Lower leg skin (tissue), 4 donors: ENCODE measurements around the gene SCAPER. TPM values are rescaled to one million over a fixed set of nuclear protein-coding genes. Genes with fewer than 3 reads are reported as not detected.

Source experiments
- DNase-seq, 2 donors: peaks; one replicate each; pipeline ENCODE4 v3.0.0-alpha.2; 2019; ENCODE audit warnings: low spot score in 2 of 2
- H3K4me3 ChIP-seq: fragments of 200-600 bp; sonication (generic); 2 replicates; pipeline ENCODE4 v1.5.1; 2017; ENCODE audit warnings: mild to moderate bottlenecking, low read depth; ENCODE audit not compliant: poor library complexity, severe bottlenecking
- POLR2A ChIP-seq, 2 donors: fragments of 450-650 bp; IDR thresholded peaks; one replicate each; pipeline ENCODE4 v1.6.1; 2016 to 2017; ENCODE audit warnings: antibody characterized with exemption in 2 of 2, mild to moderate bottlenecking in 1 of 2, moderate library complexity in 1 of 2
- WGBS, 2 donors: methylation state at CpG; one replicate each; pipeline ENCODE4 v1.1.5; 2018; 5-methylcytosine and 5-hydroxymethylcytosine counted together
- intact Hi-C: fragments of 100-400 bp; cut with DNase I; formaldehyde crosslinking; loops from one replicate; pipeline ENCODE4 v1.15.0; 2023; ENCODE audit warnings: low total_unique reads
- total RNA-seq, 4 donors: library from RNA; depleted of rRNA; stranded (reverse); fragments of >200 nt; gene quantifications; one replicate each; pipeline ENCODE4 v1.1.0, GENCODE V29; 2016
- TF ChIP-seq, protein P1 (sequence below), 3 donors: fragments of 450-650 bp; IDR thresholded peaks; one replicate each; pipeline ENCODE4 v1.5.1; 2016; ENCODE audit warnings: antibody characterized with exemption in 3 of 3, mild to moderate bottlenecking in 3 of 3, moderate library complexity in 2 of 3

The SCAPER gene
- total RNA-seq, 4 donors from 2014 or later = 23.8 to 63.2 (median 32.9) TPM

DNA sequence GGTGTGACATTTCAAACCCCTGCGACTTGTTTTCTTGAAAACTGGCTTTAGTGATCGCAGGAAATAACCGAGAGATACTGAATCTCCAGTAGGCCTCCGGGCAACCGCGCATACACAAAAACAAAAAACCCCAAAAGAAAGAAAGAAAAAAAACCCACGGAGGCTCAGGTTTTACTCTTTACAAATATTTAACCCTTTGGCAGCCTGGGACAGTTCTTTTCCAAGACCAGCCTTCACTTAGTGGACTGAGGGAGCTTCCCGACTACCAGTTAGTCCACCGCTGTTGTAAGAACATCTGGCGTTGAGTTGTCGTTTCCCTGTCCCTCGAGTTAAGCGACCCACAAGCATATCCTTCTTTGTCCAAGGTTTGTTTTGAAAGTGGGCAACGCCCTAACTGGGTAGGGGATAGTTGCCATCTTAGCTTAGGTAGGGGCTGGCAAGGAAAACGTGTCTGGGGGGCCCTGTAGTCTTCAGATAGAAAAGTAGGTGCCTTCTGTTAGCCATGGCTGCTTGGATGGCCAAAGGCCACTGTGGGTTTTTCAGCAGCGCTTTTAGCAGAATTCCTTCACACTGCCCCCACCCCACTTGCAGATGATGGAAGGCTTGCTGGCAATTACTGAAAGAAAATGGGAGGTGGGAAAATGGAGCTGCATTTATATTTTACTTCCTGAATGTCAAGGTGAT is 561.7 kb downstream of the SCAPER start:
- intact Hi-C loops = no loop called here
- no peak for DNase-seq
- H3K4me3 ChIP-seq = no peak overlapping the region
- TF ChIP-seq POLR2A (IDR thresholded peaks at IDR 0.05) = no peak
- WGBS, 2 donors = 31 to 40% methylated on average over 16 of the region's 16 CpGs

DNA sequence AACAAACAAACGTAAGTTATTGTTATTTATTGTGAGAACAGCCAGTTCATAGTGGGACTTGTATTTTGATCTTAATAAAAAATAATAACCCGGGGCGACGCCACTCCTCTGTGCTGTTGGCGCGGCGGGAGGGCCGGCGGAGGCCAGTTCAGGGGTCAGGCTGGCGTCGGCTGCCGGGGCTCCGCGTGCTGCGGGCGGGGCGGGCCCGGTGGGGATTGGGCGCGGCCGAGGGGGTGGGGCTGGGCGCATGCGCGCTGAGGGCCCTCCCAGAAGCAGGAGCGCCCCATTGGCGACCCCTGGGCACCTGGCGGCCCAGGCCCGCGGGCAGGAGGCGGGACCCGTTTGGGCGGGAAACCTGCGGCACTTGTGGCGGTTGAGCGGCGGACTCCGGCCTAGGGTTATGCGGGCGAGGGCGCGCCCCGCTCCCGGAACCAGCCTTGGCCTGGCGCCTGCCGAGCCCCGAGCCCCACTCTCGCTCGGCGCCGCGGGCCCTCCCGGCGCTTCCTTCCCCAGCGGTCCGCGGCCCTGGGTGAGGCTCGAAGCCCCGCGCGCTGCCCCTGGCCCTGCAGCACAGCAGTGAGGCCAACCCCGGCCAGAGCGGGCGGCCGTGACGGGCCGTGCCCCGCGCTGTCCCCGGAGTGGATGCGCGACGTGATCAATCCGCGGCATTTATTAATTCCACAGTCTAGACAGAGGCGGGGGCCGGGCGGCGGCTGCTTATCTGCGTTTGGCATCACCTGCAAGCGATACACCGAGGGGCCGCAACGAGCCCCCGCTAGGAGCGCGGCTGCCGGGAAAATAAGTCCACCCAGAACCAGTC is 562.5 kb downstream of the SCAPER start:
- no peak for DNase-seq
- TF ChIP-seq, protein P1, sequence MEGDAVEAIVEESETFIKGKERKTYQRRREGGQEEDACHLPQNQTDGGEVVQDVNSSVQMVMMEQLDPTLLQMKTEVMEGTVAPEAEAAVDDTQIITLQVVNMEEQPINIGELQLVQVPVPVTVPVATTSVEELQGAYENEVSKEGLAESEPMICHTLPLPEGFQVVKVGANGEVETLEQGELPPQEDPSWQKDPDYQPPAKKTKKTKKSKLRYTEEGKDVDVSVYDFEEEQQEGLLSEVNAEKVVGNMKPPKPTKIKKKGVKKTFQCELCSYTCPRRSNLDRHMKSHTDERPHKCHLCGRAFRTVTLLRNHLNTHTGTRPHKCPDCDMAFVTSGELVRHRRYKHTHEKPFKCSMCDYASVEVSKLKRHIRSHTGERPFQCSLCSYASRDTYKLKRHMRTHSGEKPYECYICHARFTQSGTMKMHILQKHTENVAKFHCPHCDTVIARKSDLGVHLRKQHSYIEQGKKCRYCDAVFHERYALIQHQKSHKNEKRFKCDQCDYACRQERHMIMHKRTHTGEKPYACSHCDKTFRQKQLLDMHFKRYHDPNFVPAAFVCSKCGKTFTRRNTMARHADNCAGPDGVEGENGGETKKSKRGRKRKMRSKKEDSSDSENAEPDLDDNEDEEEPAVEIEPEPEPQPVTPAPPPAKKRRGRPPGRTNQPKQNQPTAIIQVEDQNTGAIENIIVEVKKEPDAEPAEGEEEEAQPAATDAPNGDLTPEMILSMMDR (IDR thresholded peaks at IDR 0.05) = no peak
- no peak for TF ChIP-seq POLR2A (IDR thresholded peaks at IDR 0.05)
- intact Hi-C loops = no loop called here
- 6% methylated on average over 38 to 79 of the region's 87 CpGs for WGBS, 2 donors
- no peak overlapping the region for H3K4me3 ChIP-seq

- no peak overlapping the region for H3K4me3 ChIP-seq
- DNase-seq = peak in 1 of 2 donors; percentile 84
- intact Hi-C loops = no loop called here
- 5% methylated on average over 20 of the region's 20 CpGs for WGBS, 2 donors
- no peak for TF ChIP-seq POLR2A (IDR thresholded peaks at IDR 0.05)
- TF ChIP-seq, protein P1 (IDR thresholded peaks at IDR 0.05) = no peak
These were observed 563.1 kb downstream of the SCAPER start for GRCh38 chr15:76342058-76342381.

DNA sequence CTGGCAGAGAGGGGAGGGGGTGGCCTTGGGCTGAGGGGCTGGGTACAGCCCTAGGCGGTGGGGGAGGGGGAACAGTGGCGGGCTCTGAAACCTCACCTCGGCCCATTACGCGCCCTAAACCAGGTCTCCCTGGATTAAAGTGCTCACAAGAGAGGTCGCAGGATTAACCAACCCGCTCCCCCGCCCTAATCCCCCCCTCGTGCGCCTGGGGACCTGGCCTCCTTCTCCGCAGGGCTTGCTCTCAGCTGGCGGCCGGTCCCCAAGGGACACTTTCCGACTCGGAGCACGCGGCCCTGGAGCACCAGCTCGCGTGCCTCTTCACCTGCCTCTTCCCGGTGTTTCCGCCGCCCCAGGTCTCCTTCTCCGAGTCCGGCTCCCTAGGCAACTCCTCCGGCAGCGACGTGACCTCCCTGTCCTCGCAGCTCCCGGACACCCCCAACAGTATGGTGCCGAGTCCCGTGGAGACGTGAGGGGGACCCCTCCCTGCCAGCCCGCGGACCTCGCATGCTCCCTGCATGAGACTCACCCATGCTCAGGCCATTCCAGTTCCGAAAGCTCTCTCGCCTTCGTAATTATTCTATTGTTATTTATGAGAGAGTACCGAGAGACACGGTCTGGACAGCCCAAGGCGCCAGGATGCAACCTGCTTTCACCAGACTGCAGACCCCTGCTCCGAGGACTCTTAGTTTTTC is 563.6 kb downstream of the SCAPER start:
- intact Hi-C loops = no loop called here
- TF ChIP-seq, protein P1 (IDR thresholded peaks at IDR 0.05) = no peak
- TF ChIP-seq POLR2A (IDR thresholded peaks at IDR 0.05) = no peak
- H3K4me3 ChIP-seq = no peak overlapping the region
- WGBS, 2 donors = 1 to 2% methylated on average over 31 to 41 of the region's 42 CpGs
- no peak for DNase-seq

DNA sequence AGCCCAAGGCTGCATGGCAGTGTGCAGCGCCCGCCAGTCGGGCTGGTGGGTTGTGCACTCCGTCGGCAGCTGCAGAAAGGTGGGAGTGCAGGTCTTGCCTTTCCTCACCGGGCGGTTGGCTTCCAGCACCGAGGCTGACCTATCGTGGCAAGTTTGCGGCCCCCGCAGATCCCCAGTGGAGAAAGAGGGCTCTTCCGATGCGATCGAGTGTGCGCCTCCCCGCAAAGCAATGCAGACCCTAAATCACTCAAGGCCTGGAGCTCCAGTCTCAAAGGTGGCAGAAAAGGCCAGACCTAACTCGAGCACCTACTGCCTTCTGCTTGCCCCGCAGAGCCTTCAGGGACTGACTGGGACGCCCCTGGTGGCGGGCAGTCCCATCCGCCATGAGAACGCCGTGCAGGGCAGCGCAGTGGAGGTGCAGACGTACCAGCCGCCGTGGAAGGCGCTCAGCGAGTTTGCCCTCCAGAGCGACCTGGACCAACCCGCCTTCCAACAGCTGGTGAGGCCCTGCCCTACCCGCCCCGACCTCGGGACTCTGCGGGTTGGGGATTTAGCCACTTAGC is 564.3 kb downstream of the SCAPER start:
- intact Hi-C loops = no loop called here
- no peak overlapping the region for H3K4me3 ChIP-seq
- peak in 1 of 2 donors; percentile 87 for DNase-seq
- TF ChIP-seq, protein P1 (IDR thresholded peaks at IDR 0.05) = no peak
- no peak for TF ChIP-seq POLR2A (IDR thresholded peaks at IDR 0.05)
- WGBS, 2 donors = 1% methylated on average over 21 to 33 of the region's 35 CpGs
